Liver (tissue), 3 donors: Measurements from ENCODE around the gene ST8SIA6.

ENCODE experiments used
- CTCF ChIP-seq: fragments of 150-350 bp; IDR thresholded peaks from 2 replicates; pipeline ENCODE4 v1.5.1; 2017; ENCODE audit warnings: improper control_type of control experiment, low read depth, low read length; ENCODE audit not compliant: missing input control
- EGR1 ChIP-seq, 2 donors: IDR thresholded peaks; 2 replicates each; pipeline ENCODE4 v1.6.1; 2016 to 2018; ENCODE audit warnings: antibody characterized with exemption in 2 of 2, low read depth in 2 of 2
- FOXA1 ChIP-seq: IDR thresholded peaks from 2 replicates; pipeline ENCODE4 v1.6.1; 2016; ENCODE audit warnings: antibody characterized with exemption
- FOXA2 ChIP-seq: IDR thresholded peaks from 2 replicates; pipeline ENCODE4 v1.6.1; 2016; ENCODE audit warnings: antibody characterized with exemption
- GABPA ChIP-seq, 2 donors: IDR thresholded peaks in 1 of 2; conservative IDR thresholded peaks in 1 of 2; 2 replicates each; pipeline ENCODE4 v1.6.1; 2016; ENCODE audit warnings: antibody characterized with exemption in 2 of 2, mild to moderate bottlenecking in 1 of 2, moderate library complexity in 1 of 2
- HNF4G ChIP-seq: IDR thresholded peaks from 2 replicates; pipeline ENCODE4 v1.6.1; 2016; ENCODE audit warnings: antibody characterized with exemption
- JUND ChIP-seq, 2 donors: IDR thresholded peaks; 2 replicates each; pipeline ENCODE4 v1.6.1; 2016; ENCODE audit warnings: antibody characterized with exemption in 2 of 2
- MAX ChIP-seq: IDR thresholded peaks from 2 replicates; pipeline ENCODE4 v1.6.1; 2016; ENCODE audit warnings: antibody characterized with exemption
- RAD21 ChIP-seq, 2 donors: IDR thresholded peaks; 2 replicates each; pipeline ENCODE4 v1.6.1; 2016; ENCODE audit warnings: antibody characterized with exemption in 2 of 2, mild to moderate bottlenecking in 2 of 2
- RXRA ChIP-seq, 2 donors: IDR thresholded peaks; 2 replicates each; pipeline ENCODE4 v1.6.1; 2017 to 2018; ENCODE audit warnings: antibody characterized with exemption in 2 of 2, mild to moderate bottlenecking in 1 of 2
- SP1 ChIP-seq: IDR thresholded peaks from 2 replicates; pipeline ENCODE4 v1.6.1; 2018; ENCODE audit warnings: antibody characterized with exemption, mild to moderate bottlenecking
- TAF1 ChIP-seq: conservative IDR thresholded peaks from 2 replicates; pipeline ENCODE4 v1.6.1; 2016; ENCODE audit warnings: antibody characterized with exemption, mild to moderate bottlenecking
- ZBTB33 ChIP-seq: IDR thresholded peaks from 2 replicates; pipeline ENCODE4 v1.6.1; 2016; ENCODE audit warnings: antibody characterized with exemption
- donor health status: healthy.
- donor health status: healthy.

GRCh38 chr10:17409170-17409733 is 45.1 kb downstream of the ST8SIA6 start:
- peak; percentile 30 for TF ChIP-seq CTCF
- TF ChIP-seq GABPA (IDR thresholded peaks at IDR 0.05 in 1 of 2, conservative IDR thresholded peaks at IDR 0.05 in 1 of 2), result no peak
- TF ChIP-seq JUND (IDR thresholded peaks at IDR 0.05), result no peak
- no peak for TF ChIP-seq EGR1 (IDR thresholded peaks at IDR 0.05; ENCODE audit: low read depth in 2 of 2)
- no peak for TF ChIP-seq TAF1
- TF ChIP-seq SP1, result no peak
- no peak for TF ChIP-seq MAX
- TF ChIP-seq RAD21 (IDR thresholded peaks at IDR 0.05), result peak; percentile 26 to 29
- no peak for TF ChIP-seq HNF4G
- TF ChIP-seq ZBTB33, result no peak
- TF ChIP-seq FOXA1, result no peak
- no peak for TF ChIP-seq RXRA (IDR thresholded peaks at IDR 0.05)
- no peak for TF ChIP-seq FOXA2
